ENCODE data around the gene MCL1.

Gene MCL1

GRCh38 chr1:150562446-150563339, 16.7 kb downstream of the MCL1 start:
- Mint-ChIP-seq H3K9me3 (no peaks in the 10 kb centered on the region), H3K27ac (peak overlapping the region; percentile 100), H3K36me3 (ENCODE audit: low read depth) (no peaks in the 10 kb centered on the region), H3K4me1 (peaks cover 75% of the 10 kb centered on the region), H3K4me3 (peak overlapping the region; percentile 86), H3K27me3 (ENCODE audit: low read depth, poor library complexity) (peaks cover 2% of the 10 kb centered on the region)
- TF ChIP-seq CTCF (IDR thresholded peaks at IDR 0.05) = no peak
- DNase-seq = peak; percentile 50

- no peak for TF ChIP-seq CTCF (IDR thresholded peaks at IDR 0.05)
- Mint-ChIP-seq H3K4me1 (peaks cover 71% of the 10 kb centered on the region), H3K4me3 (peak overlapping the region; percentile 86), H3K27me3 (ENCODE audit: low read depth, poor library complexity) (peaks cover 2% of the 10 kb centered on the region), H3K9me3 (no peaks in the 10 kb centered on the region), H3K27ac (peak overlapping the region; percentile 100), H3K36me3 (ENCODE audit: low read depth) (no peaks in the 10 kb centered on the region)
- DNase-seq = peak; percentile 76
Measured at GRCh38 chr1:150561974-150562445, 17.4 kb downstream of the MCL1 start.

GRCh38 chr1:150561254-150561973, 18.0 kb downstream of the MCL1 start:
- peaks cover 73% of the 10 kb centered on the region for H3K4me1 Mint-ChIP-seq
- H3K4me3 Mint-ChIP-seq = peak overlapping the region; percentile 86
- no peak for TF ChIP-seq CTCF (IDR thresholded peaks at IDR 0.05)

GRCh38 chr1:150560576-150561253, 18.7 kb downstream of the MCL1 start:
- TF ChIP-seq CTCF (IDR thresholded peaks at IDR 0.05) = peak; percentile 73
- no peaks in the 10 kb centered on the region for H3K36me3 Mint-ChIP-seq (ENCODE audit: low read depth)
- no peaks in the 10 kb centered on the region for H3K9me3 Mint-ChIP-seq
- H3K4me3 Mint-ChIP-seq = peak overlapping the region; percentile 86
- H3K27ac Mint-ChIP-seq = peak overlapping the region; percentile 100
- peaks cover 77% of the 10 kb centered on the region for H3K4me1 Mint-ChIP-seq
- DNase-seq = peak; percentile 91
- peaks cover 2% of the 10 kb centered on the region for H3K27me3 Mint-ChIP-seq (ENCODE audit: low read depth, poor library complexity)

More at GRCh38 chr1:150561254-150561973, 18.0 kb downstream of the MCL1 start:
- peaks cover 2% of the 10 kb centered on the region for H3K27me3 Mint-ChIP-seq (ENCODE audit: low read depth, poor library complexity)
- no peaks in the 10 kb centered on the region for H3K36me3 Mint-ChIP-seq (ENCODE audit: low read depth)
- peak overlapping the region; percentile 100 for H3K27ac Mint-ChIP-seq
- DNase-seq = peak; percentile 88
- no peaks in the 10 kb centered on the region for H3K9me3 Mint-ChIP-seq

- H3K27me3 Mint-ChIP-seq (ENCODE audit: low read depth, poor library complexity) = peaks cover 2% of the 10 kb centered on the region
- H3K9me3 Mint-ChIP-seq = no peaks in the 10 kb centered on the region
- H3K4me3 Mint-ChIP-seq = no peak overlapping the region
- no peaks in the 10 kb centered on the region for H3K36me3 Mint-ChIP-seq (ENCODE audit: low read depth)
- peak; percentile 92 for TF ChIP-seq CTCF (IDR thresholded peaks at IDR 0.05)
- peaks cover 80% of the 10 kb centered on the region for H3K4me1 Mint-ChIP-seq
- no peak overlapping the region for H3K27ac Mint-ChIP-seq
- DNase-seq = peak; percentile 83
Measured at GRCh38 chr1:150560011-150560438, 19.4 kb downstream of the MCL1 start.
